IMR-90 (cell line): ENCODE measurements around the gene GCC2. TPM values are rescaled to one million over a fixed set of nuclear protein-coding genes. Genes with fewer than 3 reads are reported as not detected.

ENCODE experiments used
- ATAC-seq: fragments of 200-7000 bp; cut with Tn5 transposase; 2 replicates; pipeline ENCODE4 v1.9.1; 2020; ENCODE audit warnings: low read depth, mild to moderate bottlenecking, moderate library complexity
- BruUV-seq: library from RNA; stranded (reverse); fragments of 400-500 nt; replicated peaks from 2 replicates; lab custom pipeline; 2021; lab: Mats Ljungman, UMichigan
- CTCF ChIA-PET: fragments of 300-600 bp; formaldehyde crosslinking; extraction: SDS; loops from one replicate; lab custom pipeline; 2021; ENCODE audit warnings: antibody characterized with exemption; lab: Yijun Ruan, JAX
- POLR2A ChIA-PET: fragments of 300-600 bp; sonication (Branson Sonifier 250); formaldehyde crosslinking; loops from one replicate; lab custom pipeline; 2022; ENCODE audit warnings: antibody characterized with exemption; ENCODE audit not compliant: unreplicated experiment; lab: Charles Lee
- DNase-seq: peaks from one replicate; pipeline ENCODE4 v3.0.0; 2013
- H2AFZ ChIP-seq: replicated peaks from 2 replicates; pipeline ENCODE3; 2013; ENCODE audit warnings: low read length, mild to moderate bottlenecking; ENCODE audit not compliant: poor library complexity
- H2AK5ac ChIP-seq: 2 replicates; pipeline ENCODE4 v1.6.1; 2013; ENCODE audit warnings: low read depth, low read length, inconsistent platforms
- H2AK9ac ChIP-seq: replicated peaks from 2 replicates; pipeline ENCODE3; 2013; ENCODE audit warnings: mild to moderate bottlenecking, low read depth, low read length, moderate library complexity; ENCODE audit not compliant: poor library complexity
- H2BK120ac ChIP-seq: 2 replicates; pipeline ENCODE4 v1.6.1; 2013; ENCODE audit warnings: low read depth, low read length, inconsistent platforms
- H2BK15ac ChIP-seq: 3 replicates; pipeline ENCODE4 v1.6.1; 2013; ENCODE audit warnings: low read depth, low read length, inconsistent platforms
- H2BK20ac ChIP-seq: 2 replicates; pipeline ENCODE4 v1.6.1; 2013; ENCODE audit warnings: low read depth, mild to moderate bottlenecking, inconsistent platforms, low read length, moderate library complexity
- H2BK5ac ChIP-seq: 2 replicates; pipeline ENCODE4 v1.6.1; 2013; ENCODE audit warnings: mild to moderate bottlenecking, low read depth, low read length, inconsistent platforms; ENCODE audit not compliant: poor library complexity, severe bottlenecking
- H3K14ac ChIP-seq: replicated peaks from 2 replicates; pipeline ENCODE4 v1.6.1; 2013; ENCODE audit warnings: low read depth, low read length, inconsistent platforms
- H3K18ac ChIP-seq: 2 replicates; pipeline ENCODE4 v1.6.1; 2013; ENCODE audit warnings: low read depth, low read length, control low read depth
- H3K23ac ChIP-seq: 2 replicates; pipeline ENCODE4 v1.6.1; 2013; ENCODE audit warnings: low read depth, low read length, inconsistent platforms
- H3K27ac ChIP-seq: 2 replicates; pipeline ENCODE4 v1.5.1; 2013; ENCODE audit warnings: mild to moderate bottlenecking, control low read depth, low read length; ENCODE audit not compliant: insufficient read depth
- H3K27me3 ChIP-seq: 2 replicates; pipeline ENCODE4 v1.6.1; 2013; ENCODE audit warnings: low read length; ENCODE audit not compliant: control insufficient read depth, insufficient read depth
- H3K36me3 ChIP-seq: 2 replicates; pipeline ENCODE4 v1.6.1; 2013; ENCODE audit warnings: low read length, mixed read lengths; ENCODE audit not compliant: control insufficient read depth, insufficient read depth
- H3K4ac ChIP-seq: 2 replicates; pipeline ENCODE4 v1.6.1; 2013; ENCODE audit warnings: low read depth, low read length, inconsistent platforms
- H3K4me1 ChIP-seq: 2 replicates; pipeline ENCODE4 v1.6.1; 2013; ENCODE audit warnings: low read length, mixed read lengths; ENCODE audit not compliant: control insufficient read depth, insufficient read depth
- H3K4me2 ChIP-seq: 2 replicates; pipeline ENCODE4 v1.6.1; 2013; ENCODE audit warnings: low read depth, mild to moderate bottlenecking, control low read depth, low read length, moderate library complexity
- H3K4me3 ChIP-seq: 2 replicates; pipeline ENCODE4 v1.5.1; 2013; ENCODE audit warnings: low read depth, mild to moderate bottlenecking, control low read depth, low read length, moderate library complexity; ENCODE audit not compliant: insufficient read depth
- H3K56ac ChIP-seq: 2 replicates; pipeline ENCODE4 v1.6.1; 2013; ENCODE audit warnings: low read length, inconsistent platforms; ENCODE audit not compliant: insufficient read depth; ENCODE audit errors: extremely low read depth
- H3K79me1 ChIP-seq, 2 experiments: 2 replicates each; pipeline ENCODE4 v1.6.1; 2013; ENCODE audit warnings: low read length in 2 of 2, inconsistent platforms in 1 of 2, low read depth in 1 of 2
- H3K9ac ChIP-seq: 2 replicates; pipeline ENCODE4 v1.6.1; 2013; ENCODE audit warnings: low read depth, low read length, control low read depth
- H3K9me1 ChIP-seq: 2 replicates; pipeline ENCODE4 v1.6.1; 2013; ENCODE audit warnings: low read length, inconsistent platforms; ENCODE audit not compliant: insufficient read depth
- H3K9me3 ChIP-seq: 2 replicates; pipeline ENCODE4 v1.6.1; 2013; ENCODE audit warnings: low read length; ENCODE audit not compliant: control insufficient read depth, insufficient read depth
- H4K20me1 ChIP-seq: 2 replicates; pipeline ENCODE4 v1.6.1; 2013; ENCODE audit warnings: low read length, inconsistent platforms; ENCODE audit not compliant: insufficient read depth
- H4K5ac ChIP-seq: 2 replicates; pipeline ENCODE4 v1.6.1; 2013; ENCODE audit warnings: mild to moderate bottlenecking, low read depth, low read length, control low read depth
- H4K8ac ChIP-seq, 2 experiments: 2 replicates each; pipeline ENCODE4 v1.6.1; 2013; ENCODE audit warnings: low read depth in 2 of 2, low read length in 2 of 2, control low read depth in 1 of 2, inconsistent platforms in 1 of 2
- H4K91ac ChIP-seq: 2 replicates; pipeline ENCODE4 v1.6.1; 2013; ENCODE audit warnings: low read depth, low read length, inconsistent platforms; ENCODE audit not compliant: insufficient read depth
- BHLHE40 ChIP-seq: fragments of 150-350 bp; IDR thresholded peaks from 2 replicates; pipeline ENCODE4 v1.6.1; 2016; ENCODE audit warnings: mild to moderate bottlenecking, low read depth, low read length
- CEBPB ChIP-seq: IDR thresholded peaks from 2 replicates; pipeline ENCODE4 v1.6.1; 2012; ENCODE audit warnings: low read depth, low read length, improper control_type of control experiment
- CHD1 ChIP-seq: IDR thresholded peaks from 2 replicates; pipeline ENCODE4 v1.6.1; 2012; ENCODE audit warnings: low read depth, low read length, improper control_type of control experiment
- CTCF ChIP-seq: conservative IDR thresholded peaks from 2 replicates; pipeline ENCODE4 v1.5.1; 2012; ENCODE audit warnings: mild to moderate bottlenecking, low read depth, low read length, improper control_type of control experiment
- ELK1 ChIP-seq: fragments of 150-350 bp; IDR thresholded peaks from 2 replicates; pipeline ENCODE4 v1.6.1; 2016; ENCODE audit warnings: low read depth, mild to moderate bottlenecking, low read length, moderate library complexity, borderline replicate concordance
- FOS ChIP-seq: fragments of 150-350 bp; IDR thresholded peaks from 2 replicates; pipeline ENCODE4 v1.6.1; 2016; ENCODE audit warnings: low read depth, low read length
- MAFK ChIP-seq: IDR thresholded peaks from 2 replicates; pipeline ENCODE4 v1.6.1; 2012; ENCODE audit warnings: low read depth, low read length, improper control_type of control experiment
- MAZ ChIP-seq: IDR thresholded peaks from 2 replicates; pipeline ENCODE4 v1.6.1; 2012; ENCODE audit warnings: low read depth, mild to moderate bottlenecking, low read length, improper control_type of control experiment, moderate library complexity, borderline replicate concordance
- MXI1 ChIP-seq: IDR thresholded peaks from 2 replicates; pipeline ENCODE4 v1.6.1; 2012; ENCODE audit warnings: low read depth, mild to moderate bottlenecking, low read length, moderate library complexity, borderline replicate concordance
- NFE2L2 ChIP-seq: fragments of 150-350 bp; IDR thresholded peaks from 2 replicates; pipeline ENCODE4 v1.6.1; 2016; ENCODE audit warnings: low read depth, mild to moderate bottlenecking, low read length
- POLR2A ChIP-seq: IDR thresholded peaks from 2 replicates; pipeline ENCODE4 v1.6.1; 2012; ENCODE audit warnings: mild to moderate bottlenecking, low read depth, low read length
- RAD21 ChIP-seq: IDR thresholded peaks from 2 replicates; pipeline ENCODE4 v1.6.1; 2012; ENCODE audit warnings: low read length, improper control_type of control experiment
- RCOR1 ChIP-seq: IDR thresholded peaks from 2 replicates; pipeline ENCODE4 v1.6.1; 2012; ENCODE audit warnings: mild to moderate bottlenecking, low read length, improper control_type of control experiment; ENCODE audit not compliant: insufficient replicate concordance
- RFX5 ChIP-seq: IDR thresholded peaks from 2 replicates; pipeline ENCODE4 v1.8.0; 2012; ENCODE audit warnings: low read depth, mild to moderate bottlenecking, low read length, moderate library complexity
- SMC3 ChIP-seq: fragments of 150-350 bp; IDR thresholded peaks from 2 replicates; pipeline ENCODE4 v1.6.1; 2016; ENCODE audit warnings: low read depth, mild to moderate bottlenecking, antibody characterized with exemption, low read length, moderate library complexity
- USF2 ChIP-seq: fragments of 150-350 bp; IDR thresholded peaks from 2 replicates; pipeline ENCODE4 v1.6.1; 2017; ENCODE audit warnings: mild to moderate bottlenecking, antibody characterized with exemption, low read length, low read depth
- WGBS, 2 experiments: methylation state at CpG; one replicate each; pipeline versions ENCODE4 v1.1.5 to v1.1.7; 2013; ENCODE audit warnings: missing lambda C conversion rate in 2 of 2; ENCODE audit not compliant: insufficient read length in 1 of 2; ENCODE audit errors: extremely low coverage in 2 of 2; 5-methylcytosine and 5-hydroxymethylcytosine counted together
- dilution Hi-C: fragments of 300-500 bp; cut with HindIII; formaldehyde crosslinking; loops from one replicate; pipeline ENCODE4 v1.14.3; 2018; ENCODE audit warnings: low sequenced_read_pairs; ENCODE audit not compliant: unreplicated experiment
- in situ Hi-C: fragments of 300-500 bp; cut with MboI; formaldehyde crosslinking; loops from 3 replicates; pipeline ENCODE4 v1.14.3; 2019; ENCODE audit warnings: low sequenced_read_pairs, inconsistent platforms, mixed read lengths
- intact Hi-C: fragments of 100-400 bp; cut with micrococcal nuclease; formaldehyde crosslinking; loops from 2 replicates; pipeline ENCODE4 v1.10.0; 2022
- polyA plus RNA-seq, 3 experiments: library from polyadenylated mRNA; depleted of rRNA; stranded (reverse); fragments of >200 nt; gene quantifications; 2 replicates each; pipeline ENCODE4 v1.2.3, GENCODE V29; 2012; ENCODE audit warnings: low replicate concordance in 1 of 3
- total RNA-seq: library from RNA; depleted of rRNA; stranded (reverse); fragments of >200 nt; gene quantifications from 2 replicates; pipeline ENCODE4 v1.2.3, GENCODE V29; 2012

The GCC2 gene
- total and polyA plus RNA-seq, 2 of the 4 experiments (the other 2 are of a cell fraction): 6.4 to 8.6 TPM

GRCh38 chr2:108458082-108458481 is 9.1 kb downstream of the GCC2 start:
- H4K8ac ChIP-seq: no peak overlapping the region
- H3K23ac ChIP-seq: no peak overlapping the region
- dilution Hi-C loops (no loop called here), intact Hi-C loops (no loop called here), in situ Hi-C loops (no loop called here)
- no peak overlapping the region for H4K91ac ChIP-seq
- H4K5ac ChIP-seq: no peak overlapping the region
- no peak overlapping the region for H2BK5ac ChIP-seq
- no peaks in the 10 kb centered on the region for H3K9me3 ChIP-seq
- BruUV-seq: no TSS peak
- CTCF ChIA-PET: no interaction called here
- H3K4me2 ChIP-seq: no peak overlapping the region
- no peak overlapping the region for H3K14ac ChIP-seq
- peaks cover 3 to 12% of the 10 kb centered on the region in 2 experiments; a peak in 3 of 4 replicates for H3K79me1 ChIP-seq
- H3K9me1 ChIP-seq: no peaks in the 10 kb centered on the region
- H3K36me3 ChIP-seq: peaks cover 22% of the 10 kb centered on the region
- no peak overlapping the region for H2BK20ac ChIP-seq
- no peak overlapping the region for H2BK15ac ChIP-seq
- no peak overlapping the region for H3K4ac ChIP-seq
- no peak overlapping the region for H3K9ac ChIP-seq
- WGBS, 2 experiments: no CpG with 5 or more reads among the region's 3 CpGs
- H2AK9ac ChIP-seq: no peak overlapping the region
- no peak for TF ChIP-seq MXI1
- TF ChIP-seq SMC3: no peak
- TF ChIP-seq USF2: no peak
- no peak for TF ChIP-seq BHLHE40
- no peak for TF ChIP-seq CTCF
- no peak for TF ChIP-seq CHD1
- no peak for TF ChIP-seq POLR2A
- no peak for TF ChIP-seq ELK1
- no peak for TF ChIP-seq RAD21
- TF ChIP-seq FOS: no peak
- no peak for TF ChIP-seq RFX5
- TF ChIP-seq CEBPB: no peak
- TF ChIP-seq MAZ: no peak
- no peak for TF ChIP-seq NFE2L2
- no peak for TF ChIP-seq RCOR1
- no peak for TF ChIP-seq MAFK
- no peak for DNase-seq
- no peak overlapping the region for H2AFZ ChIP-seq
- no peak for ATAC-seq
- H3K4me1 ChIP-seq: no peaks in the 10 kb centered on the region
- no peak overlapping the region for H2AK5ac ChIP-seq
- no peak overlapping the region for H3K56ac ChIP-seq
- POLR2A ChIA-PET: no interaction called here
- H4K20me1 ChIP-seq: no peaks in the 10 kb centered on the region
- no peaks in the 10 kb centered on the region for H3K27me3 ChIP-seq
- H2BK120ac ChIP-seq: no peak overlapping the region
- H3K4me3 ChIP-seq: no peak overlapping the region
- no peak overlapping the region for H3K27ac ChIP-seq
- H3K18ac ChIP-seq: no peak overlapping the region
